HG02610 (cell line): ENCODE measurements around the gene COL21A1.

Experiments
- ATAC-seq: cut with Tn5 transposase; IDR thresholded peaks from one replicate; pipeline ENCODE4 v1.9.1; 2021; ENCODE audit warnings: mild to moderate bottlenecking, moderate library complexity; ENCODE audit not compliant: unreplicated experiment

The COL21A1 gene

DNA sequence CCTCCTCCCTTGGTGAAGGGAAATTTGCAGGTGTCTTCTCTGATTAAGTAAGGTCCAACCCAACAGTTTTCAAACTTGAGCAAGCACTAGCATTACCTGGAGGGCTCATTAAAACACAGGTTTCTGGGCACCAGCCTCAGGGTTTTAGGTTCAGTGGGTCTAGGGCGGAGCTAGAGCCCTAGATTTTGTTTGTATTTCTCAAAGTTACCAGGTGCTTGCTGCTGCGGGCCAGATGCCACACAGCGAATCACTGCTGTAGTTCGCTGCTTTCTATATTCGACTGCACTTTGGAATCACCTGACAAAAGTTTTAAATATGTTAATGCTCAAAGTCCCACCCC, 869 bp downstream of the COL21A1 start:
- no peak for ATAC-seq

DNA sequence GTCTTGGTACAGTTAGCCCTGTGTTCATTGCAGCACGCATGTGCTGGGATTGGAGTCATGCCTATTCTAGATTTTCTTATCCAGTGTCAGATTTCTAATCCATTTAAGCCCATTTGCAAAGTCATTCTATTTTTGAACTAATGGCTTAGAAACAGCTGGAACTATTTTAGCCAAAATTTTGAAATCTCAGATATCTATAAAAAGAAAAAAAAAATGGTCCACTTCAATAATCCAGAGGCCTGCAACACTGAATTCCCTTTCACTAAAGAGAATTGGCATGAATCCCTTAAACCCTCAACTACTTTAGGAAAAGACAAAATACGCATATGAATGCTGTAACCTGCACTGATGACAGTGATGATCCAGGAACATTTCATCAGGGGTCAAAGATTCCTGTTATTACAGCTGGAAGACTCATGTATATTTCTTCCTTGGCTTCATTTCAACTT, 1.5 kb downstream of the COL21A1 start:
- ATAC-seq: no peak

DNA sequence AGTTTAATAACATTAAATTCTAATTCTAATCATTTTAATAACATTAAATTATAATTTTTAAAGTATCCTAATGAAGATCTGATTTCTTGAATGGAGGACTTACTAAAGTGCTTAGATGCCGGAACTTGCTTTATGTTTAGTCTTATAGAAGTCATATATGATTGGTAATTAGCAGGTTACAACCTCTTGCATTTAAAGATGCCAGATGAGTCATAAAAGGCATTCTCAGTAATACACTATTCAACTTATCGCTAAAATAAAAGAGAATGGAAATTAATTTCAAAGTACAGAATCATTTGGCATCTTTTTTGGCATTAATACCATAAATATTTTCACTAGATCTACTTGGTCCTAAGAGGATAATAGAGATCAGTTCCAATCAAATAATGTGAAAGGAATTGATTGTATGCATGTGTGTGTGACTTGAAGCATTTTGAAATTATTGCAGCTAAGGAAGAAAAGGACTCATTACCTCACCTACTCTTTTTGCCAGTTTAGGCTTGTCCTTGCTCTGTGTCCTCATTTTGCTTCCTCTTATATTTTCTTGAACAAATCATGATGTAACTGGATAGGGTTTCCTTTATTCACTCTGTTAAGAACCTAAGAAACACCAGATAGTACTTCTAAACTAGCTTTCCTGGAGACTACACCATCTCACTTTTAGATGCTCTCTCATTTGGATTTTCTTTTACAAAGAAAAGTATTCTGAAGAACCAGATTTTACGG, 2.7 kb downstream of the COL21A1 start:
- no peak for ATAC-seq

DNA sequence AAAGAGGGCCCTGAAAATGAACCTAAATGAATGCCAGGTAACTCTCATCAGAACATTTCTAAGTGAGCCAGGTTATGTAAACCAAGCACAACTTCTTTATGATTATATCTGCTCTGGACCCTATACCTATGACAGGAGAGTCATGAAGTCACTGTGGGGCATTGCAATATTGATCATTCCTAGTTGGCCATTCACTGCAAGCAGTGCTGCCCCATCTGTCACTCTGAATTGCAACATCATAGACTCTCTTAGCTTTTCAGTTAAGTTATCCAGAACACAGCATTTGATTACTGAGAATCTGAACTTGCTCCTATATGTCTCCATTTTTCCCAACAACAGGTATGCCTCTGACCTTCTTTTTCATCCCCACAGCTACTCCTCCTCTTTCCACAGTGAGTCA, 3.3 kb downstream of the COL21A1 start:
- ATAC-seq: no peak

DNA sequence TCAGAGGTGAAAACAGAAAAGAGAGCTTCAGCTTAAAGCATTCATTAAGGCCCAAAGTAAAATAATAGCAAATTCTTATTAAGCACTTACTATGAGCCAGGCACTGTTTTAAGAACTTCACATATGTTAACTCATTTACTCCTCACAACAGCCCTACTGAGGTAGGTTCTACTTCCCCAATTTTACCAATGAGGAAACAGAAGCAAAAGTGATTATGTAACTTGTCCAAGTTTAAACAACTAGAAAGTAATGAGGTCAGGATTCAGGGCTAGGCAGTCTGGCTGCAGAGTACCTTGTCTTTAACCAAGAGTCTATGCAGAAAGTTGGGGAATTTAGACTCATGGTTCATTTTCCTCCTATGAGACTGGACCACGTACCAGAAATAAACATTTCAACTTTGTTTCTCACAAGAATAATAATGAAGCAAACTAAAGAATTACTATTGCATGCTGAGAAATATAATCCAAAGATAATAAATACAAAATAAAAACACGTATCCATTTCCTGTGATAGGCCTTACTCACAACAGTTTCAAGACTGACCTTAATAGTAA, 3.8 kb downstream of the COL21A1 start:
- ATAC-seq: peak; percentile 74

DNA sequence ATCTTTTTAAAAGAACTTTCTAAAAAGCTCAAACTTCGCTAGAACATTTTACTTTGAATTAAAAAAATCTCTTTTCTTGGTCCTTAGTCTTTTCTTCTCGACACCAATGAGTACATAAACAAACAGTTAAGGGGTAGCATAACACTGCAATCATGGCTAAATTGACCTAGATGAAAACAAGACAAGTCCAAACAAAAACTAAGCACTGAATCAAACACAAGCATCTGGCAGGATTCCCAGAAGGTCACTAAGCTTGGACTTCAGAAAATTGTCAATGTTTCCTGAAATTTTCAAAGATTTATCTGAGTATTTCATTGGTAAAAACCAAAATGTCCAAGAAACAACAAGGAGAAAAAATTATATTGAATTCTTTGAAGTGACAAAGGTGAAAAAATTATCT, 5.0 kb downstream of the COL21A1 start:
- no peak for ATAC-seq

DNA sequence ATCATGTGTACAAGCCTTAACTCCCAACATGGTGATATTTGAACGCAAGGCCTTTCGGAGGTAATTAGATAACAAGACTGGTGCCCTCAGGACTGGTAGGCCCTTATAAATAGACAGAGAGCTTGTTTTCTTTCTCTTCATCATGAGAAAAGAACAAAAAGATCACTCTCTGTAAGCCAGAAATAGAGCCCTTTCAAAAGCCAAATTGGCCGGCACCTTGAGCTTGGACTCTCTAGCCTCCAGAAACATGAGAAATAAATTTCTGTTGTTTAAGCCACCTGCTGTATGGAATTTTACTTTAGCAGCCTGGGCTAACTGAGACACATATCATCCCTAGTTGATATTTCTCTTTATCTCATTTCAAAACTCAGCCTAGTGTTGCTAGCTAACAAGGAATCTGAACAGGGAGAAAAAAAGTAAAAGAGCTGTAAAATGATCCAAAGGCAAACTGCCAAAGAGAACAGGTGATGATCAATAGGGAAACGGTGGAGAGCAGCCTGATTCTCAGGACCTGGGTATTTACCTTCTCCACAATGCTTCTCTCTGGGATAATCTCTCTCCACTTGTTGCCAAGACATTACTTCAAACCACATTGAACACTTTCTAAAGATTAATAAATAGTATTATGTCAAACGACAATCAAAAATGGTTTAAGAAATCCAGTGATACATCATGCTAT, 6.1 kb downstream of the COL21A1 start:
- no peak for ATAC-seq

DNA sequence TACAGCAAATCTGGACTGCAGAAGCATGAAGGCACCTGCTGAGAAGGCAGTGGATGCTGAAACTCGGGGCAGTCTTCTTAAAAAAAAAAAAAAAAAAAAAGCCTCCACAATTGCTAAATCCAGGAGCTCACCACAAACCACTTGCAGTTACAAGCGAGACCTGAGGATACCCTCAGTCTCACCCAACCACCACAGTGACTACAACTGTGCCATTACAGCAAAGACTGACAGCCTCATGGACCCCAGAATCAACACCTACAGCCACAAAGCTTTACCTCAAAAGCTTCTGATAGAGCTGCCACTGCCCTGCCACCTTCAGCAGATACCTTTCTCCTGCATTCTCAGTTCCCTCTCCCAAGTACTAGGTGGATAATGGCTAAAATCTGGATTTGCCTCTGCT, 9.0 kb downstream of the COL21A1 start:
- ATAC-seq: no peak

DNA sequence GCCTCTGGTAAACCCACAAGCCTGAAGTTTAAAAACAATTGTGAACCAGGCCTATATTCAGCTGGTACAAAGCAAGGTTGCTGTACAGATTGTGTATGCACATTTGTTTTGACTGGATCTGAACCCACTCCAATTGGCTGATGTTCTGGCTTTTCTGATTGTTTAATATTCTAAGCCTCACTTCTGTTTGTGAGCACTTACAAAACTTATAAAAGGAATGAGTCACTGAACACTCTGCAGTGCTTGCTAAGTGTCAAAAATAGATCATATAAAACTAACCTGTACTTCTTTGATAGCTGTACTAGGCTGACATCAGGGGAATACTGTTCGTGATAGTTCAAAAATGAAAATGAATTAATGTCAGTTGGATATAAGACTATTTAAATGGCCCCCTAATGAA, 12.1 kb downstream of the COL21A1 start:
- ATAC-seq: no peak

DNA sequence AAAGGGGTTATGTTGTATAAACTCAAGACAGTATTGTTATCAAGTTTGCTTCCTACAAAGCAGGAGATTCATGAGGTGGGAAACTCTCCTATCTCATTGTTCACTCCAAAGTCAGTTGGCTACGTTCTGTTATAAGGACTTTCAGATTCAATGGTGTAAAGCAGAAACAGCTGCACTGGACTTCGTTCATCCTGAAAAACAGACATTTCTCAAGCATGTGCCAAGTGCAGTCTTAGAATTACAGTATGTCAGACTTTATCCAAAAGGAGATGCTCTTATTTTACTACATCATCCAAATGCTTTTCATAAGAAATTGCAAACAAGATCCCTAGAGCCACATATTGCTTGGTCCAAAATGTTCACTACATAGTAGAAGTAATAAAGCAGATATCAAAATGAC, 14.9 kb downstream of the COL21A1 start:
- no peak for ATAC-seq

DNA sequence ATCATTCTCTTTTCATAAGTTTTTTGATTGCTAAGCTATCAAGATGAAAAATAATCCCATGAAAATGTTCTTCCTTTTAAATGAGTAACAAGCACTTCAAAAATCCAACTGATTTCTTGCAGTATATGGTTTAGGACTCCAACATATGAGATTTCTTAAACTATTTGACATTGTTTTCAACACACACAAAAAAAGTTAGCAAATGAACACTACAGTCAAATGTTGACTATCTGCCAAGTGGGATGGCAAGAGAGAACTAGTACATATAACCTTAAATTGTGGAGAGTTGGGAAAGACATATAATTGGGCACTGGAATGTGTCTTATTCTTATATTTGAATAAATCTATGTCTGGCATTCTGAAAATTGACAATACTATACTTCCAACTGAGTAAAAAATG, 15.6 kb downstream of the COL21A1 start:
- ATAC-seq: no peak

DNA sequence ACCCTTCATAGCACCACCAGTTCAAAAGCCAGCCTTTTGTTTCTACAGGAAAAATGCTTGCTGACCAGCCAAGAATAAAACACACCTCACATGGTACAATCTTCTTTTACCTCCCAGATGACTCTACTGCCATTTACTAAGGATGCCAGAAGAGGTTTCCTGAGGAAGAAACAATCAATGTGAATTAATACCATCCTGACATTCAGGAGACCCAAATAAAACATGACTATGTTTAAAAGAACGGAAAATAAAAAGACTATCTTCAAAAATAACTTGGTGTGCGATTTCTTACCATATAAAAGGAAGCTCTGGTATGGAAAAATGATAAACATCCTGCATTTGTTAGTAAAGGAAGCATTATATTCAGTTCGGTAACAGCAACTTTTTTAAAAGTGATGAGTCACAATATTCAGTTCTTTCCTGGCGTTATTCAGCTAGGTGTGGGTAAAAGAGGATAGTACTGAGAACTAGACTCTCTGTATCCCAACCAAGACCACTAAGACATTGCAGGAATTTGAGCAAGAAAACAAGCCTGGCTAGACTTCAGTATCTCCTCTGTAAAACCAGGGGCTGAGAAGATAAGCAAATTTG, 16.3 kb downstream of the COL21A1 start:
- ATAC-seq: no peak

DNA sequence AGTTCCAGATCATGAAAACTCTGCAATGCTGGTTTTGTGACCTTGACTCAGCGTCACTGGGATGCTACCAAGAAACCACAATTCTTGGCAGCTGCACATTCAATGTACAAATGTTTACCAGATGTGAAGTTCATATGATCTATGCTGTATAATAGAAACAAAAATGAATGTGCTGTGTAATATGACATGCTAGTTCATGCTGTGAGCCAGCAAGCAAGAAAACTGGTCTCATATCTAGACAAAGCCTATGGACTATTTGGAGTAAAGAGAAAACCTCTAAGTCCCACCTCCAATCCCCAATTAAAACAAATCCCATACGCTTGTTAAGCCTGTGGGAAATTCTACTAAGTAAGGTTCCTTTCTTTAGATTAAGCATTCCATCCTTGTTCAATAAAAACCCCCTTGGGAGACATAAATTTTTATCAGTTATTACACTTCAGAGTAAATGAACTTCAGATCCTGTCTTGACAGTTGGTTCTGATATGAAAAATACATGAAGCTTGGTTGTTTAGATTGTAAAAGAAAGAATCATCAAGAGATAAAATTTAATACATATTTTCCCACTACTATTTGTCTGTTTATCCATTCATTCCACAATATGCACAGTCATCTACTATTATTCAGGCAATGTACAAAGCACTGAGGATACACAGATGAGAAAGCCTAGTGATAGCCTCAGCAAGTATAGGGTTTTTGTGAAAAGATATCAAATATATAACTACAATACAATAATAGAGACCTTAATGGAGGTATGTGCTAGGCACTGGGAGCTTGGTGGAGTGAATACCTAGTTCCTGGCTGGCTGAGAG, 20.1 kb downstream of the COL21A1 start:
- ATAC-seq: no peak

DNA sequence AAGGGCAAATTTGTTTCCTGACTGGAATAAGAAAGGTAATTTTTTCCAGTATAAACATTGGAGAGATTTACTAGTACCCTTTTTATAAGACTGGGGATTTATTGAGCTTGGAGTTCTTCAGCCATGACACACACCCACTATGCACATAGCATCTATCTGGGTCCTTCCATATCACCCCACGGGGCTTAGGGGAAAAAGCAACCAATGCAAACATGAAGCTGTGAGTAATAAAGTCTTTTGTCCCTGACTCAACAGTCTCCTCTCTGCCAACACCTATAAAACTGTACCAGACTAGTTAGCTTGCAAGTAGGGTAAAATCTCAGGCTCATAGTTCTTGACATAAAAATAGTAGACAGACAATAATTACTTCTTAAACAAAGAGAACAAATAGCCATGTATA, 23.4 kb downstream of the COL21A1 start:
- ATAC-seq: no peak

DNA sequence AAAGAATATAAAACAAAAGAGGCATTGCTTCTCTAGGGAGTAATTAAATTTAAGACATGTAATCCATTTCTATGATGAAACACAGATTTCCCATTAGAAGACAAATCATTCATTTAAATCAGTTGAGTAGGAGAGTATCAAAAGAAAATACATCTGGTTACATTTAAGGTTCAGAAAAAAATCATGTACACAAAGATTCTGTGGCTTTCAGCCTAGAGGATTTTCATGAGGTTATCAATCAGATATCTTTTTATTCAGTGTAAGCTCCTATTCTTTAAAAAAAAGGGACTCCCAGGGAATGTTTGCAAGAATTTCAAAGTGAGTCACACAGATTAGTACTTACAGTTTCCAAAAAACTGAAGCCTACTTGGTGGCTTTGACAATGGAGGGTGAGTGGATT, 24.9 kb downstream of the COL21A1 start:
- ATAC-seq: no peak

DNA sequence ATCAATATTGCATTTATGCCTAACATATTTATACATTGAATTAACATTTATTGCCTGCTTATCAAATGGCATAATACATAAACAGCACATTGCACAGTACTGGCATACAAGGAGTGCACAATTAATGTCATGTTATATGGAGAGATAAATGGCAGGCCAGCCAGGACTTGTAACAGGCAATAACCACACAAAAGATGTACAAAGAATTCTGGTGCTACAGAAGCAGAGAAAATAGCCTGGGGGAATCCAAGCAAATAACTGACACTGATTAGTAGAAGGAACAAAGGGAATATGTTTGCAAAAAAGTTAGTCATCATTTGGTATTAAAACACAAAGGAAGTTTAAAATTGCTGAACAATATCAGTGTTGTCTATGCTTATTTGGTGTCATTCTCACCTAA, 27.3 kb downstream of the COL21A1 start:
- ATAC-seq: no peak

DNA sequence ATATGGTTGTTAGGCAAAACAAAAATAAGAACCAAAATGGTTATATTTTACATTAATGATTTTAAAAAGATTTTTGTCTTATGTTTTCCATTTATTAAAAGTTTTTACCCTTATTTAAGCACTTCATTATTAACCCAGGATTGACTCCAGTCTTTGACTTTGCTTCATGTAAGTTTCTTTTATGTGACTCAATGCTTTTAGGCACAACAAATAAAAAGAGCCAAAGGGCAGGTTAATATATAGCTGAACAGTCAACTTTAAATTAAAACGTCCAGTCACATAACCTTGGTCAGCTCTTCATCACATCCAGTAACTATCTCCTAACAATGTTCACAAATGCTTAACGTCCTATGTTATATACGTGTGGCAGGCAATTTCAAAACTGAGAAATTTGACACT, 32.7 kb downstream of the COL21A1 start:
- no peak for ATAC-seq

DNA sequence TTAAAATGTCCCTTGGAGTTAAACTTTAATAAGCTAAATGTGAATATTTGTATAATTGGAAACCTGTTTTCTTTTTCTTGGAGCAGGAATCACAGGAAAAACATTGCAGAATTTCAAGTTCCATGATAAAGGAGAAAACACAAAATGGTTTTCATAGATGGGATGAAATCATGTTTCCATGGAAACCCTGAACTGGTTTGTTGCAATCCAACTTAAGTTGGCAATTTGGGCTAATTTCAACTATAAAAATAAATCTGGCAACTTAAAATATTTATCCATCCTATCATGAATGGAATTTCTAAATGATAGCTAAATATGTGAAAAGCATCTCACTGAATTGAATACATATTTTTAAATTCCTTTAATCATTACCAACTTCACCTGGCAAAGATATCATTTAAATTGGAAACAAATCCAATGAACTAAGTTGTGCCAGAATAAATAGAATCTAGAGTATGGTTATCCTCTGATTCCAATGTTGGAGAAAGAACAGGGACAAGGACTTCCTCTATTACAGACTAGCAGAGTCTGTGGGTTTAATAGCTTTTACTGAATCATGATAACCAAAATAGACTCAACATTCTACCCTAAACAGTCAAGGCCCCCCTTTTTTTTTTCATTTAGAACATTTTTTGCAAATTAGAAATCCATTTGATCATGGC, 33.2 kb downstream of the COL21A1 start:
- ATAC-seq: no peak

DNA sequence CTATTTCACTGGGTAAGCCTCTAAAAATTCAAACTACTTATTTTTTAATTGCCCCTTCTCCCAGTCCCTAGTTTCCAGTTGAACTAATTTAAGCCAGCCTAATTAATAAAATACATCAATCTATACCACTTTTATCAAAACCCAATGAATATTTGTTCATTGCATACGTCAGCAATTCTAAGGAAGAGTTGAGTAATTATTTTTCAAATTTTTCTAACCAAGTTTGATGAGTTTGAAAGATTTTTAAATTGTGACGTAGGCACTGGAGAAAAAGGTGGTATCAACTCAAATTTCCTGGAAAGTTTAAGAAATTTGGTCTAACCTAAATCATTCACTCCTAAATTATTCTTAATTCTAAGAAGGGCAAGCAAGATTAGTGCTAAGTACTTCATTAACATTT, 35.7 kb downstream of the COL21A1 start:
- ATAC-seq: no peak

DNA sequence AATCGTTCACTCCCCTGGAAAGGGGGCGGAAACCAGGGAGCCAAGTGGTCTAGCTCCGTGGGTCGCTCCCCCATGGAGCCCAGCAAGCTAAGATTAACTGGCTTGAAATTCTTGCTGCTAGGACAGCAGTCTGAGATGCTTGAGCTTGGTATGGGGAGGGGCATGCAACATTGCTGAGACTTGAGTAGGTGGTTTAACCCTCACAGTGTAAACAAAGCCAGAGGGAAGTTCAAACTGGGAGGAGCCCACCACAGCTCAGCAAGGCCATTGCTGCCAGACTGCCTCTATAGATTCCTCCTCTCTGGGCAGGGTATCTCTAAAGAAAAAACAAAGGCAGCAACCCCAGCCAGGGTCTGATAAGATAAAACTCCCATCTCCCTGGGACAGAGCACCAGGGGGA, 43.2 kb downstream of the COL21A1 start:
- no peak for ATAC-seq

DNA sequence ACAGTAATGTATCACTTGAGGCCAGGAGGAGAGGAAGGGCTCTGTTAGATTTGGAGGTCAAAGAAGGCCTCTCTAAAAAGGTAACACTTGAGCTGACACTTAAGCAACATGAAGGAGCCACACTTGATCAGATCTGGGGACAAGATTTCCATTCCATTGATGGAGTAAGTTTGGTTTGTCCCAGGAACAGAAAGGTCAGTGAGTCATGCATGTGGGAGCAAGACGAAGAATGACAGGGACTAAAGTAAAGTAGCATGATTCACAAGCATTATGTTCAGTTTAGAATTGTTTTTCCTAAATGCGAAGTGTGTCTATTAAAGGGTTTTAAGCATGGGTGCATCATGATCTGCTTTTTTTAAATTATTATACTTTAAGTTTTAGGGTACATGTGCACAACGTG, 47.4 kb downstream of the COL21A1 start:
- no peak for ATAC-seq
